HepG2 (cell line): ENCODE measurements around the gene DDAH1. TPM values are rescaled to one million over a fixed set of nuclear protein-coding genes. Genes with fewer than 3 reads are reported as not detected.

Experiments used
- ATF4 ChIP-seq, 2 experiments: fragments of 450-650 bp in 1 of 2; sonication (generic) in 1 of 2; formaldehyde crosslinking; IDR thresholded peaks; 2 replicates each; pipeline versions ENCODE4 v1.5.0 to v1.8.0; 2020 to 2022; ENCODE audit warnings: mild to moderate bottlenecking in 1 of 2, missing genetic modification reagents in 1 of 2
- DRAP1 ChIP-seq: IDR thresholded peaks from 2 replicates; pipeline ENCODE4 v1.6.1; 2016; ENCODE audit warnings: missing genetic modification reagents, missing compliant biosample characterization
- GZF1 ChIP-seq: sonication (generic); formaldehyde crosslinking; IDR thresholded peaks from 2 replicates; pipeline ENCODE4 v1.5.1; 2020; ENCODE audit warnings: mild to moderate bottlenecking, missing genetic modification reagents
- KAT8 ChIP-seq: IDR thresholded peaks from 2 replicates; pipeline ENCODE4 v1.6.1; 2016; ENCODE audit warnings: missing genetic modification reagents, missing compliant biosample characterization
- MATR3 ChIP-seq: sonication (generic); formaldehyde crosslinking; IDR thresholded peaks from 2 replicates; pipeline ENCODE4 v1.4.0; 2020; ENCODE audit warnings: missing genetic modification reagents
- MAZ ChIP-seq, 2 experiments: sonication (generic) in 1 of 2; formaldehyde crosslinking in 1 of 2; IDR thresholded peaks; 2 replicates each; pipeline versions ENCODE4 v1.5.0 to v1.6.1; 2012 to 2020; ENCODE audit warnings: low read depth in 2 of 2, mild to moderate bottlenecking in 2 of 2, borderline replicate concordance in 1 of 2, improper control_type of control experiment in 1 of 2, low read length in 1 of 2, missing genetic modification reagents in 1 of 2, moderate library complexity in 1 of 2
- MTF1 ChIP-seq: sonication (generic); formaldehyde crosslinking; IDR thresholded peaks from 2 replicates; pipeline ENCODE4 v1.5.0; 2020; ENCODE audit warnings: missing genetic modification reagents
- MXD3 ChIP-seq: IDR thresholded peaks from 2 replicates; pipeline ENCODE4 v1.6.1; 2016; ENCODE audit warnings: mild to moderate bottlenecking, missing biosample characterization, missing genetic modification reagents
- MXI1 ChIP-seq: IDR thresholded peaks from 3 replicates; pipeline ENCODE4 v1.6.1; 2012; ENCODE audit warnings: low read depth, low read length, inconsistent platforms, borderline replicate concordance
- NFRKB ChIP-seq: fragments of 450-650 bp; IDR thresholded peaks from 2 replicates; pipeline ENCODE4 v1.6.1; 2017
- ONECUT2 ChIP-seq: sonication (generic); formaldehyde crosslinking; IDR thresholded peaks from 2 replicates; pipeline ENCODE4 v1.4.0; 2020; ENCODE audit warnings: missing genetic modification reagents
- SP2 ChIP-seq: sonication (generic); formaldehyde crosslinking; IDR thresholded peaks from 2 replicates; pipeline ENCODE4 v1.5.1; 2020; ENCODE audit warnings: mild to moderate bottlenecking, missing genetic modification reagents
- STAT5B ChIP-seq: sonication (generic); formaldehyde crosslinking; IDR thresholded peaks from 2 replicates; pipeline ENCODE4 v1.4.0; 2020; ENCODE audit warnings: missing genetic modification reagents
- ZBTB33 ChIP-seq: sonication (generic); formaldehyde crosslinking; IDR thresholded peaks from 2 replicates; pipeline ENCODE4 v1.4.0; 2020; ENCODE audit warnings: missing genetic modification reagents
- ZNF138 ChIP-seq: sonication (generic); formaldehyde crosslinking; IDR thresholded peaks from 2 replicates; pipeline ENCODE4 v1.5.0; 2020; ENCODE audit warnings: mild to moderate bottlenecking, low read depth, missing genetic modification reagents
- ZNF20 ChIP-seq: sonication (generic); formaldehyde crosslinking; IDR thresholded peaks from 2 replicates; pipeline ENCODE4 v1.4.0; 2020; ENCODE audit warnings: mild to moderate bottlenecking, moderate library complexity, missing genetic modification reagents
- ZNF550 ChIP-seq: sonication (generic); formaldehyde crosslinking; IDR thresholded peaks from 2 replicates; pipeline ENCODE4 v1.4.0; 2020; ENCODE audit warnings: mild to moderate bottlenecking, missing genetic modification reagents, borderline replicate concordance
- ZNF572 ChIP-seq: sonication (generic); formaldehyde crosslinking; IDR thresholded peaks from 2 replicates; pipeline ENCODE4 v1.5.1; 2020; ENCODE audit warnings: mild to moderate bottlenecking, missing genetic modification reagents
- ZNF580 ChIP-seq: IDR thresholded peaks from 2 replicates; pipeline ENCODE4 v1.6.1; 2016; ENCODE audit warnings: low read depth, borderline replicate concordance
- ZNF629 ChIP-seq: sonication (generic); formaldehyde crosslinking; conservative IDR thresholded peaks from 2 replicates; pipeline ENCODE4 v1.5.0; 2020; ENCODE audit warnings: missing genetic modification reagents
- ZNF770 ChIP-seq: sonication (generic); formaldehyde crosslinking; IDR thresholded peaks from 2 replicates; pipeline ENCODE4 v1.5.0; 2020; ENCODE audit warnings: mild to moderate bottlenecking, missing genetic modification reagents
- ZNF879 ChIP-seq: sonication (generic); formaldehyde crosslinking; IDR thresholded peaks from 2 replicates; pipeline ENCODE4 v1.8.1; 2023; ENCODE audit warnings: missing genetic modification reagents
- ZUFSP ChIP-seq: sonication (generic); formaldehyde crosslinking; IDR thresholded peaks from 2 replicates; pipeline ENCODE4 v1.9.0; 2021; ENCODE audit warnings: missing genetic modification reagents, mild to moderate bottlenecking, borderline replicate concordance
- polyA plus RNA-seq, 8 experiments: library from polyadenylated mRNA; depleted of rRNA in 3 of 8; stranded (reverse) in 7 of 8; unstranded in 1 of 8; fragments of >200 nt; fragmentation: Illumina TruSeq in 4 of 8; extraction: Trizol in 4 of 8; gene quantifications; 2 replicates each; pipeline versions ENCODE4 v1.2.1 to v1.2.3, GENCODE V29; 2011 to 2016; ENCODE audit warnings: low read depth in 4 of 8, missing spikeins in 1 of 8, mixed read lengths in 1 of 8; ENCODE audit not compliant: insufficient read depth in 1 of 8
- total RNA-seq, 5 experiments: library from RNA; depleted of rRNA; stranded (reverse); fragments of >200 nt; fragmentation: Illumina TruSeq; extraction: Trizol; gene quantifications; 2 replicates each; pipeline ENCODE4 v1.2.3, GENCODE V29; 2016; ENCODE audit warnings: low read depth in 1 of 5

The DDAH1 gene
- total and polyA plus RNA-seq, 2 of the 13 experiments (the other 11 are each of a cell fraction or from before 2014, with no cell fraction given), result 39.7 to 64.4 TPM

GRCh38 chr1:85465099-85465785 is at the start of gene DDAH1 (continued):
- TF ChIP-seq ZBTB33, result no peak
- TF ChIP-seq NFRKB, result no peak
- no peak for TF ChIP-seq MXI1
- TF ChIP-seq ONECUT2, result no peak
- no peak for TF ChIP-seq ZUFSP (CRISPR knock-in tag)
- no peak for TF ChIP-seq ZNF580
- TF ChIP-seq ZNF879 (CRISPR knock-in tag), result no peak
- no peak for TF ChIP-seq MAZ (IDR thresholded peaks at IDR 0.05; ENCODE audit: borderline replicate concordance, low read depth, low read length)
- TF ChIP-seq MAZ (CRISPR knock-in tag; IDR thresholded peaks at IDR 0.05; ENCODE audit: low read depth), result no peak
- no peak for TF ChIP-seq ZNF629 (CRISPR knock-in tag)
- no peak for TF ChIP-seq DRAP1 (CRISPR knock-in tag)
- no peak for TF ChIP-seq MTF1 (CRISPR knock-in tag)
- no peak for TF ChIP-seq ZNF550 (CRISPR knock-in tag)
- TF ChIP-seq ZNF572 (CRISPR knock-in tag), result no peak
- no peak for TF ChIP-seq MXD3 (CRISPR knock-in tag)
- no peak for TF ChIP-seq SP2 (CRISPR knock-in tag)
- no peak for TF ChIP-seq STAT5B (CRISPR knock-in tag)
- 0 out of 2 replicates have a peak, but pooled peaks have one; percentile 16 for TF ChIP-seq ZNF138
- no peak for TF ChIP-seq KAT8 (CRISPR knock-in tag)
- TF ChIP-seq GZF1 (CRISPR knock-in tag), result no peak
- TF ChIP-seq ATF4 (CRISPR knock-in tag; IDR thresholded peaks at IDR 0.05), result no peak
- no peak for TF ChIP-seq ZNF770 (CRISPR knock-in tag)
- TF ChIP-seq ZNF20 (CRISPR knock-in tag), result no peak
- no peak for TF ChIP-seq MATR3 (CRISPR knock-in tag)
